Keratinocyte (primary cell): Measurements from ENCODE around the gene PEX5L. TPM values are rescaled to one million over a fixed set of nuclear protein-coding genes. Genes with fewer than 3 reads are reported as not detected.

Experiments
- DNase-seq: peaks from one replicate; pipeline ENCODE4 v3.0.0-alpha.2; 2011; ENCODE audit warnings: low read depth, missing footprints, low spot score
- FAIRE-seq: peaks from 2 replicates; lab custom pipeline; 2011; peaks lifted over from hg19 to GRCh38; lab: Jason Lieb, UNC
- H2AFZ ChIP-seq: 2 replicates; pipeline ENCODE4 v1.6.0; 2012; ENCODE audit warnings: low read length, control low read depth, inconsistent platforms; ENCODE audit not compliant: control insufficient read depth
- H3K27ac ChIP-seq: 2 replicates; pipeline ENCODE4 v1.5.1; 2011; ENCODE audit warnings: low read length; ENCODE audit not compliant: control insufficient read depth, insufficient read depth
- H3K27me3 ChIP-seq: 3 replicates; pipeline ENCODE4 v1.6.0; 2011; ENCODE audit warnings: low read length; ENCODE audit not compliant: control insufficient read depth, insufficient read depth; ENCODE audit errors: extremely low read depth
- H3K36me3 ChIP-seq, 2 experiments: 2 replicates in 1 of 2; 3 replicates in 1 of 2; pipeline ENCODE4 v1.5.1; 2011; ENCODE audit warnings: low read length in 2 of 2, mild to moderate bottlenecking in 1 of 2; ENCODE audit not compliant: control insufficient read depth in 2 of 2, insufficient read depth in 2 of 2; ENCODE audit errors: extremely low read depth in 1 of 2
- H3K4me1 ChIP-seq: 3 replicates; pipeline ENCODE4 v1.5.1; 2011; ENCODE audit warnings: low read length; ENCODE audit not compliant: control insufficient read depth, insufficient read depth; ENCODE audit errors: extremely low read depth
- H3K4me2 ChIP-seq: 3 replicates; pipeline ENCODE4 v1.6.0; 2011; ENCODE audit warnings: low read depth, low read length; ENCODE audit not compliant: control insufficient read depth, insufficient read depth; ENCODE audit errors: extremely low read depth
- H3K4me3 ChIP-seq, 3 experiments: fragments of 200-600 bp in 1 of 3; sonication (generic) in 1 of 3; 2 replicates in 2 of 3; 3 replicates in 1 of 3; pipeline ENCODE4 v1.5.1; 2011 to 2016; ENCODE audit warnings: low read length in 3 of 3, mild to moderate bottlenecking in 3 of 3, control low read depth in 2 of 3, inconsistent platforms in 1 of 3, low read depth in 1 of 3, mixed read lengths in 1 of 3, mixed run types in 1 of 3, moderate library complexity in 1 of 3; ENCODE audit not compliant: control insufficient read depth in 2 of 3, insufficient read depth in 2 of 3; ENCODE audit errors: extremely low read depth in 1 of 3
- H3K79me2 ChIP-seq: 2 replicates; pipeline ENCODE4 v1.6.0; 2012; ENCODE audit warnings: low read length; ENCODE audit not compliant: control insufficient read depth, insufficient read depth
- H3K9ac ChIP-seq: 3 replicates; pipeline ENCODE4 v1.6.0; 2011; ENCODE audit warnings: low read length; ENCODE audit not compliant: control insufficient read depth, insufficient read depth; ENCODE audit errors: extremely low read depth
- H3K9me1 ChIP-seq: 3 replicates; pipeline ENCODE4 v1.6.0; 2011; ENCODE audit warnings: low read length; ENCODE audit not compliant: control insufficient read depth, insufficient read depth; ENCODE audit errors: extremely low read depth
- H3K9me3 ChIP-seq: 2 replicates; pipeline ENCODE4 v1.5.1; 2012; ENCODE audit warnings: low read depth, low read length; ENCODE audit not compliant: control insufficient read depth
- H4K20me1 ChIP-seq: 3 replicates; pipeline ENCODE4 v1.6.0; 2011; ENCODE audit warnings: low read length; ENCODE audit not compliant: control insufficient read depth, insufficient read depth; ENCODE audit errors: extremely low read depth
- EZH2 ChIP-seq: IDR thresholded peaks from one replicate; pipeline ENCODE4 v1.6.1; 2012; ENCODE audit warnings: inconsistent platforms, mild to moderate bottlenecking, low read length, moderate library complexity
- dilution Hi-C: fragments of 300-500 bp; cut with MboI; formaldehyde crosslinking; loops from one replicate; pipeline ENCODE4 v1.7.0; 2020; ENCODE audit warnings: low sequenced_read_pairs; ENCODE audit not compliant: extremely low pct_ligation_motif_present
- polyA plus RNA-seq, 5 experiments: library from polyadenylated mRNA; depleted of rRNA in 3 of 5; stranded (reverse) in 3 of 5; stranded (forward) in 1 of 5; unstranded in 1 of 5; fragments of >200 nt; gene quantifications; 1 replicate in 1 of 5; 2 replicates in 3 of 5; 3 replicates in 1 of 5; pipeline versions ENCODE4 v1.2.1 to v1.2.3, GENCODE V29; 2011 to 2012; ENCODE audit warnings: missing spikeins in 2 of 5, low read depth in 1 of 5, low replicate concordance in 1 of 5
- TF ChIP-seq, protein P1 (sequence below), 3 experiments: IDR thresholded peaks in 1 of 3; conservative IDR thresholded peaks in 1 of 3; optimal IDR thresholded peaks in 1 of 3; 2 replicates in 2 of 3; 3 replicates in 1 of 3; pipeline versions ENCODE3 to v1.5.1; 2011; ENCODE audit warnings: low read length in 3 of 3, mild to moderate bottlenecking in 3 of 3, moderate library complexity in 2 of 3, control low read depth in 1 of 3, inconsistent platforms in 1 of 3; ENCODE audit not compliant: insufficient read depth in 2 of 3; ENCODE audit errors: extremely low read depth in 1 of 3

PEX5L gene
- polyA plus RNA-seq, 1 donor (not counting 4 experiments of a cell fraction or from before 2014, with no cell fraction given) = 0.92 TPM

DNA sequence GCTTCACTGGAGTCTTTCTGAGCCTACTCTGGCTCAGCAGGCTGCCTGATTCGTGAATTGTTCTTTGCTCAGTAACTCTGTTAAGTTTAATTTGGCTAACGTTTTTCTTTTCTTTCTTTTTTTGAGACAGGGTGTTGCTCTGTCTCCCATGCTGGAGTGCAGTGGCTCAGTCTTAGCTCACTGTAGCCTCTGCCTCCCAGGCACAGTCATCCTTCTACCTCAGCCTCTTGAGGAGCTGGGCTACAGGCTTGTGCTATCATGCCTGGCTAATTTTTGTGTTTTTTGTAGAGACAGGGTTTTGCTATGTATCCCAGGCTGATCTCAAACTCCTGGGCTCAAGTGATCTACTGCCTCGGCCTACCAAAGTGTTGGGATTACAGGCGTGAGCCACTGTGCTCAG, 165.0 kb downstream of the PEX5L start:
- FAIRE-seq = no peak
- no peak for DNase-seq
- H3K4me3 ChIP-seq = no peak overlapping the region
- H3K4me1 ChIP-seq = no peaks in the 10 kb centered on the region
- no peaks in the 10 kb centered on the region for H3K27me3 ChIP-seq
- no peak for TF ChIP-seq EZH2
- TF ChIP-seq, protein P1, sequence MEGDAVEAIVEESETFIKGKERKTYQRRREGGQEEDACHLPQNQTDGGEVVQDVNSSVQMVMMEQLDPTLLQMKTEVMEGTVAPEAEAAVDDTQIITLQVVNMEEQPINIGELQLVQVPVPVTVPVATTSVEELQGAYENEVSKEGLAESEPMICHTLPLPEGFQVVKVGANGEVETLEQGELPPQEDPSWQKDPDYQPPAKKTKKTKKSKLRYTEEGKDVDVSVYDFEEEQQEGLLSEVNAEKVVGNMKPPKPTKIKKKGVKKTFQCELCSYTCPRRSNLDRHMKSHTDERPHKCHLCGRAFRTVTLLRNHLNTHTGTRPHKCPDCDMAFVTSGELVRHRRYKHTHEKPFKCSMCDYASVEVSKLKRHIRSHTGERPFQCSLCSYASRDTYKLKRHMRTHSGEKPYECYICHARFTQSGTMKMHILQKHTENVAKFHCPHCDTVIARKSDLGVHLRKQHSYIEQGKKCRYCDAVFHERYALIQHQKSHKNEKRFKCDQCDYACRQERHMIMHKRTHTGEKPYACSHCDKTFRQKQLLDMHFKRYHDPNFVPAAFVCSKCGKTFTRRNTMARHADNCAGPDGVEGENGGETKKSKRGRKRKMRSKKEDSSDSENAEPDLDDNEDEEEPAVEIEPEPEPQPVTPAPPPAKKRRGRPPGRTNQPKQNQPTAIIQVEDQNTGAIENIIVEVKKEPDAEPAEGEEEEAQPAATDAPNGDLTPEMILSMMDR (optimal IDR thresholded peaks at IDR 0.05 in 1 of 3, IDR thresholded peaks at IDR 0.05 in 1 of 3, conservative IDR thresholded peaks at IDR 0.05 in 1 of 3; ENCODE audit: extremely low read depth in 1 of 3, insufficient read depth in 2 of 3, low read length in 3 of 3) = no peak
- dilution Hi-C loops = no loop called here
- H3K27ac ChIP-seq = no peak overlapping the region
- no peak overlapping the region for H2AFZ ChIP-seq
- H3K9me3 ChIP-seq = no peaks in the 10 kb centered on the region
- H3K9ac ChIP-seq = no peak overlapping the region
- H3K9me1 ChIP-seq = no peaks in the 10 kb centered on the region
- H4K20me1 ChIP-seq = no peaks in the 10 kb centered on the region
- no peaks in the 10 kb centered on the region for H3K36me3 ChIP-seq
- no peak overlapping the region for H3K4me2 ChIP-seq
- H3K79me2 ChIP-seq = no peaks in the 10 kb centered on the region

DNA sequence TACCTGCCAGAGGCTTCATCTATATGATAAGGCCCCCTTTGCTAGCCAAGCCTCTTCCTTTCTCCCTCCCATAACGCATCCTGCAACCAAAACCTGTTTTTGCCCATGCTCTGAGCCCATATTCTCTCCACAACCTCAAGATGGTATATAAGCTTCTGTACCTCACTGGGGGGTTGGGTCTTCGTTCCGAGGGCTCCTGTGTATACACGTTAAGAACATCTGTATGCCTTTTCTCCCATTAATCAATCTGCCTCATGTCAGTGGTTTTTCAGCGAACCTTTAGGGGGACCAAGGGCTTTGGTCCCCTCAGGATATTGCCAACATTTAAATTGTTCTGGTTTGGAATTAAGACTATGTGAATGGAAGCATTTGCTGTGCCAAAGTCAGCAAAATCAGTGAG, 168.0 kb downstream of the PEX5L start:
- no peak overlapping the region for H2AFZ ChIP-seq
- H4K20me1 ChIP-seq = no peaks in the 10 kb centered on the region
- H3K36me3 ChIP-seq = no peaks in the 10 kb centered on the region
- no peak for TF ChIP-seq EZH2
- no peaks in the 10 kb centered on the region for H3K27me3 ChIP-seq
- no peak overlapping the region for H3K4me2 ChIP-seq
- no peaks in the 10 kb centered on the region for H3K79me2 ChIP-seq
- no peak overlapping the region for H3K27ac ChIP-seq
- no peaks in the 10 kb centered on the region for H3K9me1 ChIP-seq
- H3K4me1 ChIP-seq = no peaks in the 10 kb centered on the region
- DNase-seq (no peak), FAIRE-seq (no peak)
- no peak overlapping the region for H3K9ac ChIP-seq
- no peak overlapping the region for H3K4me3 ChIP-seq
- dilution Hi-C loops = no loop called here
- no peaks in the 10 kb centered on the region for H3K9me3 ChIP-seq

DNA sequence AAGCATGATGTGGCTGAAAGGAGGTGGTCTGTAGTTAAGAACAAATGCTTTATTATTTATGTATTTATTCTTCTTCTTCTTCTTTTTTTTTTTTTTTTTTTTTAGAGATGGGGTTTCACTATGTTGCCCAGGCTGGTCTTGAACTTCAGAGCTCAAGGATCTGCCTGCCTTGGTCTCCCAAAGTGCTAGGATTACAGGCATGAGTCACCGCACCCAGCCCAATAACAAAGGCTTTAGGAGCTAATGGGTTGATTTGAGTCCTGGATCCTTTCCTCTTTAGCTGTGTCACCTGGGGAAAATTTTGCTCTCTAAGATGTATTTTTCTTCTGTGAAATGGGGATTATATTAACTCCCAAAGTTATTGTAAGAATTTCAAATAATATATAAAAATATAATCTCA, 168.8 kb downstream of the PEX5L start:
- Histone ChIP-seq H3K9me3 (no peaks in the 10 kb centered on the region), H4K20me1 (no peaks in the 10 kb centered on the region), H3K9me1 (no peaks in the 10 kb centered on the region), H3K4me3 (no peak overlapping the region), H3K4me1 (no peaks in the 10 kb centered on the region), H3K27me3 (no peaks in the 10 kb centered on the region), H3K9ac (no peak overlapping the region), H3K79me2 (no peaks in the 10 kb centered on the region), H2AFZ (no peak overlapping the region), H3K27ac (no peak overlapping the region), H3K4me2 (no peak overlapping the region), H3K36me3 (no peaks in the 10 kb centered on the region)
- FAIRE-seq = no peak
- no peak for DNase-seq
- dilution Hi-C loops = no loop called here
- TF ChIP-seq EZH2 = no peak
- TF ChIP-seq, protein P1 (optimal IDR thresholded peaks at IDR 0.05 in 1 of 3, IDR thresholded peaks at IDR 0.05 in 1 of 3, conservative IDR thresholded peaks at IDR 0.05 in 1 of 3; ENCODE audit: extremely low read depth in 1 of 3, insufficient read depth in 2 of 3, low read length in 3 of 3) = no peak
